ENCODE results near the gene ROM1. TPM values are rescaled to one million over a fixed set of nuclear protein-coding genes. Genes with fewer than 3 reads are reported as not detected.

ROM1 gene
- total RNA-seq, 2 donors from 2014 or later, result 3.2 to 3.6 TPM

- Histone ChIP-seq H3K27me3 (no peaks in the 10 kb centered on the region), H3K9me3 (no peaks in the 10 kb centered on the region), H3K36me3 (peaks cover 6% of the 10 kb centered on the region), H3K4me1 (peaks cover 5% of the 10 kb centered on the region), H3K27ac (peak within 1 kb of the TSS; percentile 99), H3K4me3 (peak within 1 kb of the TSS; percentile 87), H3K9ac (ENCODE audit: low read depth in 2 of 2, low read length in 2 of 2) (peak within 1 kb of the TSS; percentile 97 to 98)
- intact Hi-C loops (cut with DNase I), result no loop called here
- DNase-seq, result peak; percentile 97
- no peak for TF ChIP-seq CTCF (IDR thresholded peaks at IDR 0.05)
Measured at GRCh38 chr11:62601372-62602140, 11.5 kb upstream of the ROM1 start, which contains the start of gene MTA2. TSS of gene MTA2 (minus strand) at chr11:62601865. CDS start at chr11:62601450, 415 bp downstream.

DNA sequence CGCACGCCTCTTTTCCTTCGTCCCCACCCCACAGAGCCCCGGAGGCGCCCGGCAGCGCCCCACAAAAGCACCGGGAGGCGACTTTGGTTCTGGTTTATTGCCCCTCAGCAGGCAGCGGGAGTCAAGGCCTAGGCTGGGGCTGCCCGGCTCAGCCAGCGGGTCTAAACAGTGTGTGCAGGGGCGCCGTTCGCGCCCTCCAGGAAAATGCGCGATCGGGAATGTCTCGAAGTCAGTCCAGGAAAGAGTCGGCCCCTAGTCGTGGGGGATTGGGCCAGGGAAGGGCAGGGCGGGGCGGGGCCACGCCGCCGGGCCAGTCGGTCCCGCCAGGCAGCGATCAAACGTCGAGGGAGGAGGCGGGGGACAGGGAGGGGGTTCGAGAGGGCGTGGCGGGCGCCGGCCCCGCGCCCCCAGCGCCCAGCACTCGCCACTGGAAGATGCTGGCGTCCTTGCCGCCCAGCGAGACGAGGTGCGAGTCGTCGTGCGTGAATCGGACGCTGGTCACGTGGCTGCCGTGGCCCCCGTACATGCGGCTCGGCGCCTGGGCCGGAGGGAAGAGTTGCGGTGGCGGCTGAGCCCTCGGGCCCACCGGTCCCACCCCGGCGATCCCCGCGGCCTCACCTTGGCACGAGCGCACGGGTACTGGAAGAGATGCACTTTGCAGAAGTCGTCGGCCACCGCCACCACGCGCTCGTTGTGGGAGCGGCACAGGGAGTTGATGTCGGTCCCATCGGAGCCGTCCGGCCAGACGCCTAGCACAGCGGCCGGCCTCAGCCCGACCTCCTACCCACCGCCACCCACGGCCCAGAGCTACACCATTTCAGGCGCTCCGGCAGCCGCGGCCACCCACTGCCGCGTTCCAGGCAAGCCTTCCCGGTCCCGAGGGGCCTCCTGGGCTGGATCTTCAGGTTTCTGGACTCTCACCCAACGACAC is 10.7 kb upstream of the ROM1 start:
- Histone ChIP-seq H3K27me3 (no peaks in the 10 kb centered on the region), H3K9me3 (no peaks in the 10 kb centered on the region), H3K36me3 (peaks cover 6% of the 10 kb centered on the region), H3K27ac (peak overlapping the region; percentile 99), H3K9ac (ENCODE audit: low read depth in 2 of 2, low read length in 2 of 2) (peak overlapping the region; percentile 62 to 81), H3K4me1 (peaks cover 5% of the 10 kb centered on the region), H3K4me3 (peak overlapping the region; percentile 87)
- peak; percentile 80 for DNase-seq
- TF ChIP-seq CTCF (IDR thresholded peaks at IDR 0.05), result no peak
- intact Hi-C loops (cut with DNase I), result no loop called here

- Histone ChIP-seq H3K4me1 (peaks cover 5% of the 10 kb centered on the region), H3K27ac (no peak overlapping the region), H3K4me3 (peak overlapping the region; percentile 87), H3K9me3 (no peaks in the 10 kb centered on the region), H3K27me3 (no peaks in the 10 kb centered on the region), H3K36me3 (peaks cover 3% of the 10 kb centered on the region), H3K9ac (ENCODE audit: low read depth in 2 of 2, low read length in 2 of 2) (peak overlapping the region in 1 of 2 donors; percentile 81)
- peak; percentile 56 for DNase-seq
- intact Hi-C loops (cut with DNase I), result no loop called here
- no peak for TF ChIP-seq CTCF (IDR thresholded peaks at IDR 0.05)
Measured at GRCh38 chr11:62603072-62603408, 10.0 kb upstream of the ROM1 start.

DNA sequence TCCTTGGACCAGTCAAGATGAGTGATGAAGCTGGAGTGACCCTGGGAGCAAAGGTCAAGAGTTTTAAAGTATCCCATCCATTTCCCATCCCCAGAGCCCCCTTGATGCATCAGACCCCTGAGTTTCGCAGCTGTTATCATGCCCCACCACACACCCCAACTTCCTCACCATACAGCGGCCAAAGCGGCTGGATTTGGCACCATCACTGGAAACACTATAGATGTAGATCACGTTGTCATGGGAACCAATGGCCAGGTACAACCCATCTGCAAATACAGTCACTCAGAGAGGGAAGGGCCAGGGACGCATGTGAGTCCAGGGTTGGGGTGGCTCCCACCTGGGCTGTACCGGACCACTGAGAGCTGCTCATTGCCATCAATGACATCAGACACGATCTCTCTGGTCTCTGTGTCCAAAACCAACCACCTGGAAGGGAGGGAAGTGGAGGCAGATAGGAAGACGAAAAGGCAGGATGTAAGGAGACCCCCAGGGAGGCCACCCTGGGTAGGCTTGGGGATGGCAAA is 9.2 kb upstream of the ROM1 start:
- Histone ChIP-seq H3K4me3 (no peak overlapping the region), H3K27me3 (no peaks in the 10 kb centered on the region), H3K9ac (ENCODE audit: low read depth in 2 of 2, low read length in 2 of 2) (no peak overlapping the region), H3K27ac (no peak overlapping the region), H3K36me3 (no peaks in the 10 kb centered on the region), H3K4me1 (peaks cover 5% of the 10 kb centered on the region), H3K9me3 (no peaks in the 10 kb centered on the region)
- intact Hi-C loops (cut with DNase I), result no loop called here
- TF ChIP-seq CTCF (IDR thresholded peaks at IDR 0.05), result no peak
- DNase-seq, result no peak

DNA sequence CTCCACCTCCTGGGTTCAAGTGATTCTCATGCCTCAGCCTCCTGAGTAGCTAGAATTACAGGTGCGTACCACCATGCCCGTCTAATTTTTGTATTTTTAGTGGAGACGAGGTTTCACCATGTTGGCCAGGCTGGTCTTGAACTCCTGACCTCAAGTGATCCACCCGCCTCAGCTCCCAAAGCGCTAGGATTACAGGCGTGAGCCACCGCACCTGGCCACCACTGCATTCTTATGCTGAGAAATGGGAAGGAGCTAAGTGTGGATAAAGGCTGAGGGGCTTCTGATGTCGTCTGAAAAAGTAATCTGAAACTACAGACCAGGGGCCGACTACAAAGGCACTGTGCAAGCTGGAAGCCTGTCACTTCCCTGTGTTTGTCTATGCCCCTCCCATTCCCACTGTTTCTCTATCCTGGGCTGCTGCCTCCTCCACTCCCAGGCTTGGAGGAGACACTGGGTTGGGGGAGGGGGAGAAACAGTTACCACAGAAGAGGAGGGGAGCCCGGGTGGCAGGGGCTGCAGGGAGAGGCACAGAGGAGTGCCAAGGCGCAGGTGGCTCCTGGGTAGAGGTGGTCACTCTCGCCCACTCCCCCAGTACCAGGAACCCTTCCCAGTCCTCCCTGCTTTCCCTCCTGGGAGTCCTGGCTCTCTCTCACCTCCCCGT is 8.5 kb upstream of the ROM1 start:
- TF ChIP-seq CTCF (IDR thresholded peaks at IDR 0.05), result no peak
- intact Hi-C loops (cut with DNase I), result no loop called here
- no peaks in the 10 kb centered on the region for H3K36me3 ChIP-seq
- DNase-seq, result no peak
- no peaks in the 10 kb centered on the region for H3K9me3 ChIP-seq
- peaks cover 5% of the 10 kb centered on the region for H3K4me1 ChIP-seq
- no peak overlapping the region for H3K9ac ChIP-seq (ENCODE audit: low read depth in 2 of 2, low read length in 2 of 2)
- no peaks in the 10 kb centered on the region for H3K27me3 ChIP-seq
- H3K4me3 ChIP-seq, result no peak overlapping the region
- no peak overlapping the region for H3K27ac ChIP-seq

Data from colonic mucosa (tissue), 4 donors.